Adrenal gland (tissue), 5 donors: Measurements from ENCODE around the gene ACTN2.

ENCODE experiments used
- POLR2A ChIP-seq, 2 donors: fragments of 450-650 bp; IDR thresholded peaks; one replicate each; pipeline ENCODE4 v1.6.1; 2017; ENCODE audit warnings: antibody characterized with exemption in 2 of 2, mild to moderate bottlenecking in 2 of 2, moderate library complexity in 1 of 2
- TF ChIP-seq, protein P1 (sequence below), 6 experiments: fragments of 450-650 bp in 4 of 6; fragments of 200-600 bp in 2 of 6; sonication (generic) in 1 of 6; IDR thresholded peaks; 1 replicate in 5 of 6; 2 replicates in 1 of 6; pipeline versions ENCODE4 v1.5.1 to v1.8.0; 2016 to 2021; ENCODE audit warnings: antibody characterized with exemption in 6 of 6, mild to moderate bottlenecking in 2 of 6, moderate library complexity in 1 of 6
- donor health status: DM: no; HTN: no; CAD: no.

DNA sequence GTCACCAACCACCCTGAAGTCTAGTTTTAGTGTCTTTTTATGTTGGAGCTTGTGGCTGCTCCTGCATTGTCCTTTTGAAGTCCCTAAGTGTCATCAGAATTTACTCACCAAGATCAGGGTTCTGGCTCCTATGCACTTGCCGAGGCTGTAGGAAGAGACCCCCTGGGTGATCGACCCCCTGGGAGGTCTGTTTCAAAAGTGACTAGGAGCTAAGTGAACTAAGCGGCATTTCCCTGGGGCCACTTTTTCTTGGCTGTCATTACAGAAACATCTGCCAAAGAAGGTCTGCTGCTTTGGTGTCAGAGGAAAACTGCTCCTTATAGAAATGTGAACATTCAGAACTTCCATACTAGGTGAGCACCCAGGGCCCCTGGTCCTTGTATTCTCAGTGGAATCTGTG lies 39.4 kb downstream of the ACTN2 start:
- TF ChIP-seq, protein P1, sequence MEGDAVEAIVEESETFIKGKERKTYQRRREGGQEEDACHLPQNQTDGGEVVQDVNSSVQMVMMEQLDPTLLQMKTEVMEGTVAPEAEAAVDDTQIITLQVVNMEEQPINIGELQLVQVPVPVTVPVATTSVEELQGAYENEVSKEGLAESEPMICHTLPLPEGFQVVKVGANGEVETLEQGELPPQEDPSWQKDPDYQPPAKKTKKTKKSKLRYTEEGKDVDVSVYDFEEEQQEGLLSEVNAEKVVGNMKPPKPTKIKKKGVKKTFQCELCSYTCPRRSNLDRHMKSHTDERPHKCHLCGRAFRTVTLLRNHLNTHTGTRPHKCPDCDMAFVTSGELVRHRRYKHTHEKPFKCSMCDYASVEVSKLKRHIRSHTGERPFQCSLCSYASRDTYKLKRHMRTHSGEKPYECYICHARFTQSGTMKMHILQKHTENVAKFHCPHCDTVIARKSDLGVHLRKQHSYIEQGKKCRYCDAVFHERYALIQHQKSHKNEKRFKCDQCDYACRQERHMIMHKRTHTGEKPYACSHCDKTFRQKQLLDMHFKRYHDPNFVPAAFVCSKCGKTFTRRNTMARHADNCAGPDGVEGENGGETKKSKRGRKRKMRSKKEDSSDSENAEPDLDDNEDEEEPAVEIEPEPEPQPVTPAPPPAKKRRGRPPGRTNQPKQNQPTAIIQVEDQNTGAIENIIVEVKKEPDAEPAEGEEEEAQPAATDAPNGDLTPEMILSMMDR (IDR thresholded peaks at IDR 0.05): no peak
- no peak for TF ChIP-seq POLR2A (IDR thresholded peaks at IDR 0.05)
